ENCODE data around the gene KLHL22.

GRCh38 chr22:20542736-20543135 lies 47.1 kb upstream of the KLHL22 start:
- TF ChIP-seq CTCF (conservative IDR thresholded peaks at IDR 0.05 in 1 of 2, IDR thresholded peaks at IDR 0.05 in 1 of 2; ENCODE audit: low read depth in 1 of 2, low read length in 2 of 2): no peak
- TF ChIP-seq EZH2 (IDR thresholded peaks at IDR 0.05; ENCODE audit: low read length, missing control alignments): no peak
